HUES48 (cell line): Measurements from ENCODE around the gene RBPJ.
"Not testable (repeated sequence)": the region's sequence is repeated elsewhere in the genome, so short reads cannot be mapped to it uniquely, and the experiment has no call there.

ENCODE experiments used
- H3K27ac ChIP-seq: one replicate; pipeline ENCODE4 v1.7.0; 2013; ENCODE audit warnings: low read depth, low read length, inconsistent platforms
- H3K27me3 ChIP-seq: 2 replicates; pipeline ENCODE4 v1.6.1; 2013; ENCODE audit warnings: mild to moderate bottlenecking, low read length; ENCODE audit not compliant: control insufficient read depth, insufficient read depth
- H3K36me3 ChIP-seq: 2 replicates; pipeline ENCODE4 v1.6.1; 2013; ENCODE audit warnings: low read length; ENCODE audit not compliant: control insufficient read depth, insufficient read depth
- H3K4me1 ChIP-seq: 2 replicates; pipeline ENCODE4 v1.6.1; 2013; ENCODE audit warnings: mild to moderate bottlenecking, low read length; ENCODE audit not compliant: control insufficient read depth, insufficient read depth
- H3K4me3 ChIP-seq: 2 replicates; pipeline ENCODE4 v1.5.1; 2013; ENCODE audit warnings: mild to moderate bottlenecking, low read depth, low read length
- H3K9ac ChIP-seq: 2 replicates; pipeline ENCODE4 v1.6.1; 2013; ENCODE audit warnings: mild to moderate bottlenecking, low read depth, low read length, moderate library complexity
- H3K9me3 ChIP-seq: 2 replicates; pipeline ENCODE4 v1.6.1; 2013; ENCODE audit warnings: low read length; ENCODE audit not compliant: control insufficient read depth, insufficient read depth

Gene RBPJ

DNA sequence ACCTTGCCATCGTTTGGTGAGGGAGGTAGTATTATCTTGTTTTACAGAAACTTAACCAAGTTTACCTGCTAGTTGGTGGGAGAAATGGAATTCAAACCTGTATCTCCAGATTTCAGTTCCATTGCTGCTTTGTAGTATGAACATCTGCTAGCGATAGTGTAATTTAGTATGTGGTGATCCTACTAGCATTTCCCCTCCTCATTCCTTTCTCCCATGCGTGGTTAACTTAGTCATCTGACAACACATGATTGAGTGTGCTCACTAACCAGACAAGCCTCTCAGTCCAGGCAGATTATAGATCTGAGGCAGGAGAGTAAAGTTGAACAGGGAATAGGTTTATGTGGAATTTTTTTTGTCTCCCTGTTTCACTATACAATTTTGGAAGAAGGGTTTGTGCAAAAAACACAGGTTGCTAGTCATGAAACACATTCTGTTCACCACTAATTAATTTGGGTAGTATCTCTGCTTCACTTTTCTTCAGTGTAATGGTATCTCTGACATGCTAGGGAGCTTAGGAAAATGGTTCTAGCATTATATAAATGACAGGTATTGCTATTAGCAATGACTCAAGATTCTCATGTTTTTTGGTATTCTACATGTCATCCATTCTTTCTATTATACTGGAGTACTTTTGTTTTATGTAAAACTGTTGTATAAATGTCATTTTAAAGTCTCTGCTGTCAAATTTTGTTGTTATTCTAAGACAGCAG, 21.7 kb downstream of the RBPJ start:
- Histone ChIP-seq H3K9me3 (no peaks in the 10 kb centered on the region), H3K27me3 (no peaks in the 10 kb centered on the region), H3K27ac (no peak overlapping the region), H3K9ac (no peak overlapping the region), H3K4me3 (no peak overlapping the region), H3K4me1 (peaks cover 43% of the 10 kb centered on the region), H3K36me3 (no peaks in the 10 kb centered on the region)

DNA sequence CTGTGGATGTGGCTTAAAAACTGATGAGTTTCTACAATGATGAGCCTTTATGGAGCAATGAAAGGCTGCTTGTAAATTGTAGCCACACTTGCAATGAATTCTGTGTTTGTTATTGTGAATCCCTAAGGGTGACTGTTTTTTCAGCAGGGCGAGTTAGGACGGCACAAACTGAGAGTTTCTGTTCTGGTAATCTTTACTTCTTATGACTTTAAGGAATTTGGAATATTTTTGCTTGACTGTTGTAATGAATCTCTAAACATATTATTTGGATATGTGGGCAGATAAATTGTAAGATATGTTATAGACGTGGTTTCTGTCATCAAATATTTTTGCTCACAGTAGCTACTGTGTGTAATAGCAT, 22.2 kb downstream of the RBPJ start:
- H3K4me1 ChIP-seq, result peaks cover 45% of the 10 kb centered on the region
- no peak overlapping the region for H3K9ac ChIP-seq
- H3K9me3 ChIP-seq, result no peaks in the 10 kb centered on the region
- no peak overlapping the region for H3K27ac ChIP-seq
- H3K36me3 ChIP-seq, result no peaks in the 10 kb centered on the region
- H3K4me3 ChIP-seq, result no peak overlapping the region
- no peaks in the 10 kb centered on the region for H3K27me3 ChIP-seq

GRCh38 chr4:26344901-26345564, 24.2 kb downstream of the RBPJ start:
- Histone ChIP-seq H3K9ac (no peak overlapping the region), H3K27me3 (no peaks in the 10 kb centered on the region), H3K36me3 (no peaks in the 10 kb centered on the region), H3K4me3 (no peak overlapping the region), H3K27ac (no peak overlapping the region), H3K9me3 (no peaks in the 10 kb centered on the region), H3K4me1 (peaks cover 41% of the 10 kb centered on the region)

- H3K4me1 ChIP-seq, result peaks cover 42% of the 10 kb centered on the region
- H3K9me3 ChIP-seq, result no peaks in the 10 kb centered on the region
- no peak overlapping the region for H3K9ac ChIP-seq
- no peak overlapping the region for H3K4me3 ChIP-seq
- no peak overlapping the region for H3K27ac ChIP-seq
- H3K36me3 ChIP-seq, result no peaks in the 10 kb centered on the region
- no peaks in the 10 kb centered on the region for H3K27me3 ChIP-seq
These were observed 24.7 kb downstream of the RBPJ start for GRCh38 chr4:26345565-26345938.

DNA sequence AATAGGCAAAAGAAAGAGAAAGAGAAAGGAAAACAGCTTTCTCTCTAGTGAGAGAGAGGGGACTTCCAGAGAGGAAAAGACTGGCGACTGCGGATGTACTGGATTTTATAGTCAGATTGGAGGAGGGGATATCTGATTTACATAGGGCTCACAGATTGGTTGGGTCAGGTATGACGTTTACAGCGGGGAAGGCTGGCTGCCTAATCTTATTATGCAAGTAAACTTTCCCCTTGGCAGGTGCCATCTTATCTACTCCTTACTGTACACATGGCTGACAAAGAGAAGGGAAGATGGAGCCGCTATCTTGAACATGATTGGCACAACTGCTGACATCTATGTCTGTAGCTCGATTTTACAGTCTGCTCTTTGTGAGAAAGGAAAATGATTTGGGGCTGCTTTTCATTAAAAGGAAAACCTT, 25.4 kb downstream of the RBPJ start:
- no peak overlapping the region for H3K4me3 ChIP-seq
- H3K27ac ChIP-seq, result no peak overlapping the region
- no peak overlapping the region for H3K9ac ChIP-seq
- no peaks in the 10 kb centered on the region for H3K36me3 ChIP-seq
- no peaks in the 10 kb centered on the region for H3K27me3 ChIP-seq
- no peaks in the 10 kb centered on the region for H3K9me3 ChIP-seq
- peaks cover 41% of the 10 kb centered on the region for H3K4me1 ChIP-seq

- Histone ChIP-seq H3K9me3 (no peaks in the 10 kb centered on the region), H3K36me3 (no peaks in the 10 kb centered on the region), H3K9ac (no peak overlapping the region), H3K27ac (no peak overlapping the region), H3K4me3 (no peak overlapping the region), H3K4me1 (peaks cover 47% of the 10 kb centered on the region), H3K27me3 (no peaks in the 10 kb centered on the region)
These were observed 28.7 kb downstream of the RBPJ start for GRCh38 chr4:26349496-26349895.

DNA sequence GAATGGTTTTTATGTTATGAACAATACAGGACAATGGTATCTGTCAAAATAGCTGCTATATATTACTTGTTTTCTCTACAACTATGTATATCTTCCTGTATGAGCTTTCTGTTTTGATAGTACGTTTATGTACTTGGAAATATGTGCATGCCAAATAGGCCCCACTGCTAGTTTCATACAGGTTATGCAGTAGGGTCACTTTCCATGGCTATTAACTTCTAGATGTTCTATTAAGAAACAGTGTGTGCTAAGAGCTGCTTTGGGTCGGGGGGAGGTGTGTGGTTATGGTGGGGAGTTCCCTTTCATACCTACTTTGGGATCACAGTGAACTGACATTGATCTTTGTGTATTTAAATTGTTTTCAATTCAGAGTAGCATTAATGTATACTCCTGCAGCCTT, 30.9 kb downstream of the RBPJ start:
- no peaks in the 10 kb centered on the region for H3K27me3 ChIP-seq
- H3K27ac ChIP-seq, result no peak overlapping the region
- no peak overlapping the region for H3K4me3 ChIP-seq
- no peak overlapping the region for H3K9ac ChIP-seq
- peaks cover 42% of the 10 kb centered on the region for H3K4me1 ChIP-seq
- H3K36me3 ChIP-seq, result no peaks in the 10 kb centered on the region
- H3K9me3 ChIP-seq, result no peaks in the 10 kb centered on the region

- Histone ChIP-seq H3K9ac (no peak overlapping the region), H3K4me1 (peaks cover 41% of the 10 kb centered on the region), H3K27ac (no peak overlapping the region)
These were observed 33.7 kb downstream of the RBPJ start for GRCh38 chr4:26354491-26354890.

GRCh38 chr4:26355392-26356052, 34.7 kb downstream of the RBPJ start:
- Histone ChIP-seq H3K4me1 (peaks cover 46% of the 10 kb centered on the region), H3K27ac (no peak overlapping the region)

More at GRCh38 chr4:26354491-26354890, 33.7 kb downstream of the RBPJ start:
- Histone ChIP-seq H3K27me3 (no peaks in the 10 kb centered on the region), H3K9me3 (no peaks in the 10 kb centered on the region), H3K36me3 (no peaks in the 10 kb centered on the region), H3K4me3 (no peak overlapping the region)

DNA sequence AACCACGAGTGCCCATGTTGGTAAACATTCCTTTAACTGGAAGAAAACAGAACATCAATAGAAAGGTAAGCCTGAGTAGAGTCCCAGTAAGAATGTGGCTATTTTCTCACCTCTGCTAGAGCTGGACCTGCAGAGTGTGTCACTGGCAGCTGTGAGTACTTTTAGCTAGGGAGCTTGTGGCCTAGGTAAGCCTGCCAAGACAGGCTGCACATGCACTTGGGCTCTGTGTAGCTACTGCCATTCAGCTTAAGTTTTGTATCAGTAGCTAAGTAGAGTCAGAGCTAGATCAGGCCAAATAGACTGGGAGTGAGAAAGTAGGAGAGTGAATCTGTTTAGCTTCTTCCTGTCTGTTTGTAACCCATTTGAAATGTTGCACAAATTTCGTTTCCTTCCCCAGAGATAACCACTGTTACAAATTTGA, 35.3 kb downstream of the RBPJ start:
- H3K4me3 ChIP-seq, result no peak overlapping the region
- no peaks in the 10 kb centered on the region for H3K9me3 ChIP-seq
- H3K36me3 ChIP-seq, result no peaks in the 10 kb centered on the region
- H3K27me3 ChIP-seq, result no peaks in the 10 kb centered on the region
- peaks cover 46% of the 10 kb centered on the region for H3K4me1 ChIP-seq
- H3K27ac ChIP-seq, result no peak overlapping the region
- no peak overlapping the region for H3K9ac ChIP-seq

More at GRCh38 chr4:26355392-26356052, 34.7 kb downstream of the RBPJ start:
- Histone ChIP-seq H3K27me3 (no peaks in the 10 kb centered on the region), H3K36me3 (no peaks in the 10 kb centered on the region), H3K9ac (no peak overlapping the region), H3K9me3 (no peaks in the 10 kb centered on the region), H3K4me3 (no peak overlapping the region)

DNA sequence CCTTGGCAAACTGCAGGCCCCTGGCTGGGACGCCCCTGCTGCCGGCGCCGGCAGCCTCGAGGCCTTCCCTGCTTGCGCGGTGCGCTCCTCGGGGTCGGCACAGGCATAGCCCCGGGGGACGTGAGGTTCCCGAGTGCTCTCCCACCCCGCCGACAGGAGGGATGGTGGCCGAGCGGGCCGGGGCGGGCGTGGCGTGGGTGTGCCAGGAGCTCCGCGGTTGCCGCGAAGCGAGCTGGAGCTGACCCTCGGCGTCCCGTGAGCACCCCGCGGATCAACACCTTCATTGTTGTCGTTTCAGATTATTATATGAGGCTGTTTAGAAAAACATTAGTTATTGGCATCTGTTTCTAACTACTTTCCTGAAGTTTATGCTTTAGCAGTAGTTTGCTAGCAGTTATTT, 38.7 kb downstream of the RBPJ start:
- not testable (repeated sequence) for H3K9me3 ChIP-seq, H3K9ac ChIP-seq, H3K4me3 ChIP-seq, H3K36me3 ChIP-seq, H3K27me3 ChIP-seq, H3K27ac ChIP-seq
- peaks cover 27% of the 10 kb centered on the region for H3K4me1 ChIP-seq
